ENCODE measurements around the gene HAPLN1.

HAPLN1 gene

GRCh38 chr5:83633285-83633684 is 87.4 kb downstream of the HAPLN1 start:
- no peak for DNase-seq

- DNase-seq = no peak
Observed at GRCh38 chr5:83632874-83633273, 87.8 kb downstream of the HAPLN1 start.

GRCh38 chr5:83628360-83628759 is 92.3 kb downstream of the HAPLN1 start:
- DNase-seq = no peak

- no peak for DNase-seq
Observed at GRCh38 chr5:83614841-83615240, 105.8 kb downstream of the HAPLN1 start.

- DNase-seq = peak; percentile 28
Observed at GRCh38 chr5:83608122-83608521, 112.5 kb downstream of the HAPLN1 start.

GRCh38 chr5:83595217-83595616 is 125.4 kb downstream of the HAPLN1 start:
- no peak for DNase-seq

- no peak for DNase-seq
Observed at GRCh38 chr5:83590966-83591365, 129.7 kb downstream of the HAPLN1 start.

- no peak for DNase-seq
Observed at GRCh38 chr5:83589786-83590185, 130.9 kb downstream of the HAPLN1 start.

All from KG1 (cell line).